22Rv1 (cell line): Measurements from ENCODE around the gene RPL37A.

ENCODE experiments used
- H3K27ac ChIP-seq: fragments of 450-650 bp; 2 replicates; pipeline ENCODE4 v1.5.1; 2017
- CTCF ChIP-seq: fragments of 450-650 bp; IDR thresholded peaks from 2 replicates; pipeline ENCODE4 v1.5.1; 2017; ENCODE audit warnings: mild to moderate bottlenecking
- ZFX ChIP-seq: fragments of 450-650 bp; IDR thresholded peaks from 2 replicates; pipeline ENCODE4 v1.6.1; 2017; ENCODE audit warnings: antibody characterized with exemption, borderline replicate concordance

RPL37A gene

DNA sequence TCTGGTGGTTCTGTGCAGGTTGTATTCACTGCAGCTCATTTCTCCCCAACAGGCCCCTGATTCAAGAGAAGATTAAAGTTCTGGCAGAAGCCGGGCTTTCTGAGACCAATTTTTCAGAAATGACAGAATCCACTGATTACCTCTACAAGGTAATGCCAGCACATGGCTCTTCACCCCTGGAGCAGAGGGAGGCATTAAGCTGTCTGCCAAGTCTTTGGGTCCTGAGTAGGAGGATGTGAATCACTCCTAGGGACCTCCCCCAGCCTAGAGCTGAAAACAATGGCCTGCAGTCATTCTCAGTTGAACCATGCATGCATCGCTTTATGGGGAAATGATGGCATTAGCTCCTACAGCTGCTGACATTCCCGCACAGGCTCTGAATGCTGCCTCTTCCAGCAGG is 20.5 kb upstream of the RPL37A start:
- TF ChIP-seq ZFX (no peak), CTCF (no peak)
- H3K27ac ChIP-seq, result no peak overlapping the region

DNA sequence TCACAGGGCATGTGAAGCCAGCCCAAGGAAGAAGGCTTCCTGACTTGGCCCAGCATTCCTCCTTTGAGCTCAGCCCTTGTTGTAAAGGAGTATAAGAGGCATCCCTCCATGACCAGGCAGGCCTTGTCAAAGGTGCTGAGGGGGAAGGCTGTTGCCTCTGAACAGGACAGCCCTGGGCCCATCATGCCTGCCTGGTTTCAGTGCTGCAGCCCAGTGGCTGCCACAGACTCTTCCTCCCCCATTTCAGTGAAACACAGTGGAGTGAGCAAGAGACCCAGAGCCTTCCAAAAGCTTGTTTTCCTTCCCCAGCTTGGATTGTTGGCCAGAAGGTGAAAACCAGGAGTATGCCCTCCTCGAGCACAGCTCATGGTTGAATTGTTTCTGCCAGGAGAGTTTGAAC is 19.9 kb upstream of the RPL37A start:
- TF ChIP-seq ZFX, result no peak
- no peak for TF ChIP-seq CTCF
- no peak overlapping the region for H3K27ac ChIP-seq

- no peak overlapping the region for H3K27ac ChIP-seq
- no peak for TF ChIP-seq ZFX
- TF ChIP-seq CTCF, result no peak
Observed at GRCh38 chr2:216480221-216480620, 18.4 kb upstream of the RPL37A start.

GRCh38 chr2:216482640-216483039 is 16.0 kb upstream of the RPL37A start:
- TF ChIP-seq CTCF, result no peak
- no peak for TF ChIP-seq ZFX
- H3K27ac ChIP-seq, result no peak overlapping the region

DNA sequence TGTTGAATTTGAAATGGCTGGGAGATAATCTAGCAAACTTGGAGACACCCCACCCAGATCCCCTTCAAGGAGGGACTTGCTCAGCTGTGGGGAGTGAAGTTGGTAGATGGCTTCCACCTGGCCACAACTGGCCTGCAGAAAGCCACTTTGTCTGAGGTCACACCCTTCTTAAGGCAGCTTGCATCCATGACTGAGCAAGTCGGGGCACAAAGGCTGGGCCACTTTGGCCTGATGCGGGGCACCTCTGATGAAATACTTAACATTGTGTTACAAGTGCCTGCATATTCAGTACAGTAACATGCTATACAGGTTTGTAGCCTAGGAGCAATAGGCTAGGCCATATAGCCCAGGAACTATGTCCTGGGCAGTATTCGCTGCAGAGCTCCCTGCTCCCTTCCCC is 13.4 kb upstream of the RPL37A start:
- no peak for TF ChIP-seq ZFX
- TF ChIP-seq CTCF, result no peak
- no peak overlapping the region for H3K27ac ChIP-seq

GRCh38 chr2:216485745-216486144 is 12.9 kb upstream of the RPL37A start:
- no peak for TF ChIP-seq CTCF
- TF ChIP-seq ZFX, result no peak
- H3K27ac ChIP-seq, result no peak overlapping the region

- no peak overlapping the region for H3K27ac ChIP-seq
- no peak for TF ChIP-seq CTCF
- TF ChIP-seq ZFX, result no peak
Observed at GRCh38 chr2:216486271-216486670, 12.4 kb upstream of the RPL37A start.
